HEK293 (cell line): ENCODE measurements around the gene STAT3.
A peak's percentile ranks its signal among the peaks of the same experiment; 100 is the strongest.

Source experiments
- FEZF1 ChIP-seq: fragments of 450-650 bp; formaldehyde crosslinking; IDR thresholded peaks from 2 replicates; pipeline ENCODE4 v1.5.1; 2016; ENCODE audit warnings: missing biosample characterization, missing genetic modification characterization
- GLI2 ChIP-seq: fragments of 450-650 bp; formaldehyde crosslinking; IDR thresholded peaks from 2 replicates; pipeline ENCODE4; 2017; ENCODE audit warnings: missing biosample characterization, missing genetic modification characterization, low read depth, borderline replicate concordance
- GLIS1 ChIP-seq: fragments of 450-650 bp; formaldehyde crosslinking; IDR thresholded peaks from 2 replicates; pipeline ENCODE4 v1.5.1; 2016; ENCODE audit warnings: missing biosample characterization, missing genetic modification characterization
- PRDM4 ChIP-seq: fragments of 450-650 bp; formaldehyde crosslinking; IDR thresholded peaks from 2 replicates; pipeline ENCODE4 v1.5.1; 2017; ENCODE audit warnings: missing biosample characterization, missing genetic modification characterization
- SCRT1 ChIP-seq: fragments of 450-650 bp; formaldehyde crosslinking; IDR thresholded peaks from 2 replicates; pipeline ENCODE4 v1.5.1; 2016; ENCODE audit warnings: missing biosample characterization, missing genetic modification characterization, borderline replicate concordance
- SCRT2 ChIP-seq: fragments of 450-650 bp; formaldehyde crosslinking; IDR thresholded peaks from 2 replicates; pipeline ENCODE4 v1.5.1; 2016; ENCODE audit warnings: missing biosample characterization, missing genetic modification characterization
- SP3 ChIP-seq: fragments of 450-650 bp; formaldehyde crosslinking; IDR thresholded peaks from 2 replicates; pipeline ENCODE4 v1.5.1; 2016; ENCODE audit warnings: missing biosample characterization, missing genetic modification characterization
- YY2 ChIP-seq: fragments of 450-650 bp; formaldehyde crosslinking; IDR thresholded peaks from 2 replicates; pipeline ENCODE4 v1.5.1; 2016; ENCODE audit warnings: missing biosample characterization, missing genetic modification characterization
- ZBTB8A ChIP-seq: fragments of 450-650 bp; formaldehyde crosslinking; IDR thresholded peaks from 2 replicates; pipeline ENCODE4 v1.5.1; 2016; ENCODE audit warnings: missing biosample characterization, missing genetic modification characterization
- ZFHX2 ChIP-seq: fragments of 450-650 bp; formaldehyde crosslinking; conservative IDR thresholded peaks from 2 replicates; pipeline ENCODE4 v1.5.1; 2016; ENCODE audit warnings: missing biosample characterization, missing genetic modification characterization
- ZFP69B ChIP-seq: fragments of 450-650 bp; formaldehyde crosslinking; IDR thresholded peaks from 2 replicates; pipeline ENCODE4 v1.5.1; 2016; ENCODE audit warnings: missing biosample characterization, missing genetic modification characterization
- ZNF132 ChIP-seq: fragments of 450-650 bp; formaldehyde crosslinking; IDR thresholded peaks from 2 replicates; pipeline ENCODE4 v1.5.1; 2017; ENCODE audit warnings: missing biosample characterization, missing genetic modification characterization, borderline replicate concordance
- ZNF174 ChIP-seq: fragments of 450-650 bp; formaldehyde crosslinking; IDR thresholded peaks from 2 replicates; pipeline ENCODE4 v1.5.0; 2017; ENCODE audit warnings: missing biosample characterization, mild to moderate bottlenecking, missing genetic modification characterization
- ZNF184 ChIP-seq: fragments of 450-650 bp; IDR thresholded peaks from 2 replicates; pipeline ENCODE4 v1.5.1; 2018; ENCODE audit warnings: missing biosample characterization, mild to moderate bottlenecking, missing genetic modification characterization
- ZNF223 ChIP-seq: fragments of 450-650 bp; formaldehyde crosslinking; IDR thresholded peaks from 2 replicates; pipeline ENCODE4 v1.5.1; 2016; ENCODE audit warnings: missing biosample characterization, missing genetic modification characterization
- ZNF248 ChIP-seq: fragments of 450-650 bp; formaldehyde crosslinking; IDR thresholded peaks from 2 replicates; pipeline ENCODE4 v1.5.1; 2017; ENCODE audit warnings: missing biosample characterization, missing genetic modification characterization
- ZNF354C ChIP-seq: fragments of 450-650 bp; formaldehyde crosslinking; IDR thresholded peaks from 2 replicates; pipeline ENCODE4 v1.5.1; 2016; ENCODE audit warnings: missing biosample characterization, missing genetic modification characterization, low read depth, borderline replicate concordance
- ZNF362 ChIP-seq: fragments of 450-650 bp; formaldehyde crosslinking; IDR thresholded peaks from 2 replicates; pipeline ENCODE4 v1.5.1; 2016; ENCODE audit warnings: missing biosample characterization, missing genetic modification characterization
- ZNF37A ChIP-seq: fragments of 450-650 bp; IDR thresholded peaks from 2 replicates; pipeline ENCODE4 v1.5.1; 2018; ENCODE audit warnings: missing biosample characterization, missing genetic modification characterization
- ZNF391 ChIP-seq: fragments of 450-650 bp; formaldehyde crosslinking; IDR thresholded peaks from 2 replicates; pipeline ENCODE4 v1.5.1; 2016; ENCODE audit warnings: low read depth, missing biosample characterization, missing genetic modification characterization, borderline replicate concordance
- ZNF426 ChIP-seq: fragments of 450-650 bp; formaldehyde crosslinking; IDR thresholded peaks from 2 replicates; pipeline ENCODE4 v1.5.1; 2017; ENCODE audit warnings: missing biosample characterization, missing genetic modification characterization, mild to moderate bottlenecking, inconsistent platforms, moderate library complexity
- ZNF549 ChIP-seq: fragments of 450-650 bp; IDR thresholded peaks from 2 replicates; pipeline ENCODE4 v1.5.1; 2018; ENCODE audit warnings: missing biosample characterization, missing genetic modification characterization, mild to moderate bottlenecking, inconsistent platforms, moderate library complexity
- ZNF561 ChIP-seq: fragments of 450-650 bp; IDR thresholded peaks from 2 replicates; pipeline ENCODE4 v1.5.1; 2018; ENCODE audit warnings: missing biosample characterization, missing genetic modification characterization, borderline replicate concordance
- ZNF629 ChIP-seq: fragments of 450-650 bp; formaldehyde crosslinking; IDR thresholded peaks from 2 replicates; pipeline ENCODE4 v1.5.1; 2017; ENCODE audit warnings: missing biosample characterization, missing genetic modification characterization
- ZNF645 ChIP-seq: fragments of 450-650 bp; formaldehyde crosslinking; IDR thresholded peaks from 2 replicates; pipeline ENCODE4; 2016; ENCODE audit warnings: missing biosample characterization, missing genetic modification characterization
- ZNF658 ChIP-seq: fragments of 450-650 bp; formaldehyde crosslinking; IDR thresholded peaks from 2 replicates; pipeline ENCODE4; 2016; ENCODE audit warnings: missing biosample characterization, missing genetic modification characterization
- ZNF670 ChIP-seq: fragments of 450-650 bp; formaldehyde crosslinking; IDR thresholded peaks from 2 replicates; pipeline ENCODE4 v1.5.1; 2016; ENCODE audit warnings: missing biosample characterization, missing genetic modification characterization, low read depth
- TF ChIP-seq, protein P1 (sequence below): fragments of 450-650 bp; formaldehyde crosslinking; IDR thresholded peaks from 2 replicates; pipeline ENCODE4 v1.5.1; 2016; ENCODE audit warnings: missing biosample characterization, missing genetic modification characterization
- TF ChIP-seq, protein P2 (sequence below): sonication (generic); formaldehyde crosslinking; IDR thresholded peaks from 2 replicates; pipeline ENCODE4 v1.8.1; 2022; ENCODE audit warnings: mild to moderate bottlenecking, moderate library complexity, missing genetic modification reagents

Gene STAT3

DNA sequence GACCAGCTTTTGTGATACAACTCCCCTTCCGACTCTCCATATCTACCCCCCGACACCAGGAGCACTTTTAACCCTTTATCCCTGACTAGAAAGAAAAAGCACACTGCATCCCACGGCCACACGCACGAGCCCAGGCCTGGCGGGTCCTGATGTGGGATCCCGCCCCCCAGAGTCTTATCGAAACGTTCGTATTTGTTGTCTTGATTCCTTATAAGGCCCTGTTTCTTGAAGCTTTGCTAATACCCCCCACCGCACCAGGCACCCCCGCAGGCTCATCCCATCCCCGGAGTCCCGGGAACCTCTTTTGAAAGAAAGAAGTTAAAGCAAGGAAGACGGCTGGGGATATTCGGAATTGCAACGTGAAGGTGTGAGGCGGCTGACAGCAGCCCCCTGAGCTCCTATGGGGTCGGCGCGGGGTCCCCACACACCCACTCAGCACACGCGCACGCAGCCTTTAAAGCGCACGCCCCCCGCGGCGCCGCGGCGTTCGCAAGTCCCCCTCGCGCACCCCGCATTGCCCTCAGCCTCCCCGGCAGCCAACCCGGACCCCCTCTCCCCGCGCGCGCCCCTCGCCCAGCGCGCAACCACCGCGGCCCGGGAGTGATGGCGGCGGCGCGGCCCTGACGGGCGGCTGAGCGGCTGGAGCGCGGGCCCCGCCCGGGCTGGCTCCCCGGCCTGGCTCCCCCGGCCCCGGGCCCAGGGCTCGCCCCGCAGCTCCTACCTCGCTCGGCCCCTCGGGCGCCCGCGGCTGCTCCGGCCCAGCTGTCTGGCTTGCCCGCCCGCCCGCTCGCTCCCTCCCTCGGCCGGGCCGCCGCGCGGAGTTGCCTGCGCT lies 112.5 kb downstream of the STAT3 start (continued):
- TF ChIP-seq, protein P1, sequence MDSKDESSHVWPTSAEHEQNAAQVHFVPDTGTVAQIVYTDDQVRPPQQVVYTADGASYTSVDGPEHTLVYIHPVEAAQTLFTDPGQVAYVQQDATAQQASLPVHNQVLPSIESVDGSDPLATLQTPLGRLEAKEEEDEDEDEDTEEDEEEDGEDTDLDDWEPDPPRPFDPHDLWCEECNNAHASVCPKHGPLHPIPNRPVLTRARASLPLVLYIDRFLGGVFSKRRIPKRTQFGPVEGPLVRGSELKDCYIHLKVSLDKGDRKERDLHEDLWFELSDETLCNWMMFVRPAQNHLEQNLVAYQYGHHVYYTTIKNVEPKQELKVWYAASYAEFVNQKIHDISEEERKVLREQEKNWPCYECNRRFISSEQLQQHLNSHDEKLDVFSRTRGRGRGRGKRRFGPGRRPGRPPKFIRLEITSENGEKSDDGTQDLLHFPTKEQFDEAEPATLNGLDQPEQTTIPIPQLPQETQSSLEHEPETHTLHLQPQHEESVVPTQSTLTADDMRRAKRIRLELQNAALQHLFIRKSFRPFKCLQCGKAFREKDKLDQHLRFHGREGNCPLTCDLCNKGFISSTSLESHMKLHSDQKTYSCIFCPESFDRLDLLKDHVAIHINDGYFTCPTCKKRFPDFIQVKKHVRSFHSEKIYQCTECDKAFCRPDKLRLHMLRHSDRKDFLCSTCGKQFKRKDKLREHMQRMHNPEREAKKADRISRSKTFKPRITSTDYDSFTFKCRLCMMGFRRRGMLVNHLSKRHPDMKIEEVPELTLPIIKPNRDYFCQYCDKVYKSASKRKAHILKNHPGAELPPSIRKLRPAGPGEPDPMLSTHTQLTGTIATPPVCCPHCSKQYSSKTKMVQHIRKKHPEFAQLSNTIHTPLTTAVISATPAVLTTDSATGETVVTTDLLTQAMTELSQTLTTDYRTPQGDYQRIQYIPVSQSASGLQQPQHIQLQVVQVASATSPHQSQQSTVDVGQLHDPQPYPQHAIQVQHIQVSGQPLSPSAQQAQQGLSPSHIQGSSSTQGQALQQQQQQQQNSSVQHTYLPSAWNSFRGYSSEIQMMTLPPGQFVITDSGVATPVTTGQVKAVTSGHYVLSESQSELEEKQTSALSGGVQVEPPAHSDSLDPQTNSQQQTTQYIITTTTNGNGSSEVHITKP = peak; percentile 58
- TF ChIP-seq ZFP69B (0 out of 2 replicates have a peak, but pooled peaks have one; percentile 11), GLIS1 (tag by site-specific recombination) (peak; percentile 95), ZNF426 (no peak), ZBTB8A (no peak), ZNF248 (tag by site-specific recombination) (no peak), SCRT2 (tag by site-specific recombination) (no peak), ZNF670 (tag by site-specific recombination) (no peak), PRDM4 (tag by site-specific recombination) (no peak), YY2 (tag by site-specific recombination) (no peak), ZNF629 (no peak), ZNF184 (tag by site-specific recombination) (0 out of 2 replicates have a peak, but pooled peaks have one; percentile 9), ZNF362 (tag by site-specific recombination) (no peak), FEZF1 (tag by site-specific recombination) (no peak), ZNF174 (tag by site-specific recombination) (no peak), ZNF223 (tag by site-specific recombination) (no peak), ZNF37A (tag by site-specific recombination) (no peak), ZFHX2 (peak; percentile 42), ZNF354C (no peak), ZNF561 (tag by site-specific recombination) (peak; percentile 58; the same call in 1 of the 2 replicates), ZNF132 (tag by site-specific recombination) (no peak), GLI2 (tag by site-specific recombination) (no peak), ZNF658 (no peak), ZNF549 (no peak), SP3 (no peak), ZNF645 (tag by site-specific recombination) (no peak), SCRT1 (tag by site-specific recombination) (no peak), ZNF391 (no peak)
- TF ChIP-seq, protein P2, sequence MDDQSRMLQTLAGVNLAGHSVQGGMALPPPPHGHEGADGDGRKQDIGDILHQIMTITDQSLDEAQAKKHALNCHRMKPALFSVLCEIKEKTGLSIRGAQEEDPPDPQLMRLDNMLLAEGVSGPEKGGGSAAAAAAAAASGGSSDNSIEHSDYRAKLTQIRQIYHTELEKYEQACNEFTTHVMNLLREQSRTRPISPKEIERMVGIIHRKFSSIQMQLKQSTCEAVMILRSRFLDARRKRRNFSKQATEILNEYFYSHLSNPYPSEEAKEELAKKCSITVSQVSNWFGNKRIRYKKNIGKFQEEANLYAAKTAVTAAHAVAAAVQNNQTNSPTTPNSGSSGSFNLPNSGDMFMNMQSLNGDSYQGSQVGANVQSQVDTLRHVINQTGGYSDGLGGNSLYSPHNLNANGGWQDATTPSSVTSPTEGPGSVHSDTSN (CRISPR knock-in tag) = no peak
